Measurements from ENCODE around the gene FCN1. TPM values are rescaled to one million over a fixed set of nuclear protein-coding genes. Genes with fewer than 3 reads are reported as not detected.

Gene FCN1
- total RNA-seq, 4 donors from 2014 or later: 0.46 to 3.4 (median 1.6) TPM

- no peaks in the 10 kb centered on the region for H3K4me1 ChIP-seq
- H3K27ac ChIP-seq: no peak overlapping the region
- H3K9me3 ChIP-seq: no peaks in the 10 kb centered on the region
- H3K36me3 ChIP-seq: no peaks in the 10 kb centered on the region
- intact Hi-C loops (cut with DNase I; ENCODE audit: low total_unique reads): no loop called here
- in situ Hi-C loops (cut with MboI; ENCODE audit: low sequenced_read_pairs in 4 of 4): no loop called here
- peak in 1 of 2 donors; percentile 4 for DNase-seq
- peaks cover 0 to 23% (median 21%) of the 10 kb centered on the region in 3 donors for H3K27me3 ChIP-seq
- H3K4me3 ChIP-seq: no peak overlapping the region
- no peak for ATAC-seq
- no peak for TF ChIP-seq POLR2A (IDR thresholded peaks at IDR 0.05)
- TF ChIP-seq, protein P1, sequence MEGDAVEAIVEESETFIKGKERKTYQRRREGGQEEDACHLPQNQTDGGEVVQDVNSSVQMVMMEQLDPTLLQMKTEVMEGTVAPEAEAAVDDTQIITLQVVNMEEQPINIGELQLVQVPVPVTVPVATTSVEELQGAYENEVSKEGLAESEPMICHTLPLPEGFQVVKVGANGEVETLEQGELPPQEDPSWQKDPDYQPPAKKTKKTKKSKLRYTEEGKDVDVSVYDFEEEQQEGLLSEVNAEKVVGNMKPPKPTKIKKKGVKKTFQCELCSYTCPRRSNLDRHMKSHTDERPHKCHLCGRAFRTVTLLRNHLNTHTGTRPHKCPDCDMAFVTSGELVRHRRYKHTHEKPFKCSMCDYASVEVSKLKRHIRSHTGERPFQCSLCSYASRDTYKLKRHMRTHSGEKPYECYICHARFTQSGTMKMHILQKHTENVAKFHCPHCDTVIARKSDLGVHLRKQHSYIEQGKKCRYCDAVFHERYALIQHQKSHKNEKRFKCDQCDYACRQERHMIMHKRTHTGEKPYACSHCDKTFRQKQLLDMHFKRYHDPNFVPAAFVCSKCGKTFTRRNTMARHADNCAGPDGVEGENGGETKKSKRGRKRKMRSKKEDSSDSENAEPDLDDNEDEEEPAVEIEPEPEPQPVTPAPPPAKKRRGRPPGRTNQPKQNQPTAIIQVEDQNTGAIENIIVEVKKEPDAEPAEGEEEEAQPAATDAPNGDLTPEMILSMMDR (IDR thresholded peaks at IDR 0.05 in 4 of 5, conservative IDR thresholded peaks at IDR 0.05 in 1 of 5): no peak
Measured at GRCh38 chr9:134938346-134939079, 20.8 kb upstream of the FCN1 start.

DNA sequence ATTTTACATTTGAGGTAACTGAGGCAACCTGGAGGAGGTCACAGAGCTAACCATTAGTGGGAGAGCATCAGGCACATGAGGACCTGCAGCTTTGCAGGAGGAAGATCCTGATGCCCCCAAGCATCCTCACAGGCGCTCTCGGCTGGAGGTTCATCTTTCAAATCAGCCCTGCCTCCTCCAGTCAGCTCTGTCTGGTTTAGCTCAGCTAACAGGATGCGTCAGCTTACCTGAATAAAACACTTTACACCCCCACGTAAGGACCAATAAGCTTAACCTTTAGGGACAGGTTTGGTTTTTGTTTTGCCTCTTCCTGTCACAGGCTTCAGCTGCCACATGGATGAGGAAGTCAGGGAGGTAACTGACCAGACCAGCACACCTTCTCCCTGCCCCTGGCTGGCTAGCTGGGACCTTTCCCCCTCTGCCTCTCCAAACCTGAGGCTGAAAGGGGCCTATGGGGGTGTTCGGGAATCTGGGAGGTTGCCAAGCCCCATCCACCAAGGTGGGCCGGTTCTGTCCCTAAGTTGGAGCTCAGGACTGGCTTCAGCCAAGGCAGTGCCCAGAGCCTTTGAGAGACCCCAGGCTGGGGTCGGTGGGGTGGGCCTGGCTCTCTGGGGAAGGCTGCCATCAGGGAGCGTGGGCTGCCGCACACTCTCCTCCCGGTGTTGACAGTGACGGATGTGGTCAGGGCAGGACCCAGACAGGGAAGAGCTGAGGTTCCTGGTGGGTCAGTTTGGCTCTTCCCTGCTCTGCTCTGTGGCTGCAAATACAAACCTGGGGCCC is 20.0 kb upstream of the FCN1 start:
- Histone ChIP-seq H3K27me3 (peaks cover 0 to 27% (median 21%) of the 10 kb centered on the region in 3 donors), H3K4me3 (no peak overlapping the region), H3K36me3 (no peaks in the 10 kb centered on the region), H3K27ac (no peak overlapping the region), H3K4me1 (no peaks in the 10 kb centered on the region), H3K9me3 (no peaks in the 10 kb centered on the region)
- intact Hi-C loops (cut with DNase I; ENCODE audit: low total_unique reads): no loop called here
- in situ Hi-C loops (cut with MboI; ENCODE audit: low sequenced_read_pairs in 4 of 4): no loop called here
- DNase-seq (peak in 1 of 2 donors; percentile 3), ATAC-seq (no peak)
- no peak for TF ChIP-seq POLR2A (IDR thresholded peaks at IDR 0.05)
- TF ChIP-seq, protein P1 (IDR thresholded peaks at IDR 0.05 in 4 of 5, conservative IDR thresholded peaks at IDR 0.05 in 1 of 5): no peak

- no peak overlapping the region for H3K4me3 ChIP-seq
- H3K27me3 ChIP-seq: peaks cover 0 to 24% (median 20%) of the 10 kb centered on the region in 3 donors
- no peaks in the 10 kb centered on the region for H3K4me1 ChIP-seq
- TF ChIP-seq, protein P1 (IDR thresholded peaks at IDR 0.05 in 4 of 5, conservative IDR thresholded peaks at IDR 0.05 in 1 of 5): no peak
- TF ChIP-seq POLR2A (IDR thresholded peaks at IDR 0.05): no peak
- peak in 1 of 2 donors; percentile 6 for DNase-seq
- no peaks in the 10 kb centered on the region for H3K9me3 ChIP-seq
- in situ Hi-C loops (cut with MboI; ENCODE audit: low sequenced_read_pairs in 4 of 4) (no loop called here), intact Hi-C loops (cut with DNase I; ENCODE audit: low total_unique reads) (no loop called here)
- H3K36me3 ChIP-seq: no peaks in the 10 kb centered on the region
- no peak for ATAC-seq
- no peak overlapping the region for H3K27ac ChIP-seq
Measured at GRCh38 chr9:134937164-134937555, 19.4 kb upstream of the FCN1 start.

DNA sequence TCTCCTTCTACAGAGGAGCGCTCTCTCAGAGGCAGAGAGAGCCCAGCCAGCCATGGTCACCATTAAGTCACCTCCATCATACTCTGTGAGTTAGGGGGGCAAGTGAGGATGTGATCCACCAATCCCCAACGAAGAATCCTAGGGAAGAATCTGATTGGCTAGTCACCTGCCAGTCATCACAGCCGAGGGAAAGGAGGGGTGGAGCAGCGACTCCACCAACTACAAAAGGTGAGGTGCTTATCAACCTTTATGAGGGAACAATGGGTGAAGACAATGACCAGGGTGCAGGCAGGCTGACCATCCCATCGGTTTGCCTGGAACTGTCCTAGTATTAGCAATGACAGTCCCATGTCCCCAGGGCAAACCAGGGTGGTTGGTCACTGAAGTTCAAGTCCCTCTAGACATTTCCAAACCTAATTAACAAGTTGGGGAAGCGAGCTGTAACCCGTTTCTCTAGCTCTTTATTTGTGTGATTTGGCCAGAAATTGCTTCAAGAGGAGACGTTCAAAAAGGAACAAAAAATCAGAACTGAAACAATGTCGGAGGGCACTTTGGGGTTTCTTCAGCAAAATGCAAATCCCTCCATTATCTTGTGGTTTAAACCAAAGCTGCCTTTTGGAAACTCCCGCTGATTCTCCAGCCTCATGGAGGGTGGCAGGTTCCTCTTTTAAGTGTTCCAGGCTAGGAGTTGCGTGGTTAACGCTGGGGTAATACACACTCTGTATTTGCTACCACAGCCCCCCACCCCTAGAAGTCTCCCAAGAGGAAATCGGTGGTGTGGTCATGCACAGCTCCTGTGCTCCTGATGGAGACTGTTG is 18.8 kb upstream of the FCN1 start:
- intact Hi-C loops (cut with DNase I; ENCODE audit: low total_unique reads) (no loop called here), in situ Hi-C loops (cut with MboI; ENCODE audit: low sequenced_read_pairs in 4 of 4) (no loop called here)

More for the DNA sequence above, 18.8 kb upstream of the FCN1 start:
- H3K27me3 ChIP-seq: peaks cover 0 to 22% (median 20%) of the 10 kb centered on the region in 3 donors
- ATAC-seq (no peak), DNase-seq (peak in 1 of 2 donors; percentile 12)
- no peaks in the 10 kb centered on the region for H3K9me3 ChIP-seq
- no peak overlapping the region for H3K4me3 ChIP-seq
- no peak for TF ChIP-seq POLR2A (IDR thresholded peaks at IDR 0.05)
- TF ChIP-seq, protein P1 (IDR thresholded peaks at IDR 0.05 in 4 of 5, conservative IDR thresholded peaks at IDR 0.05 in 1 of 5): no peak
- H3K36me3 ChIP-seq: no peaks in the 10 kb centered on the region
- no peak overlapping the region for H3K27ac ChIP-seq
- no peaks in the 10 kb centered on the region for H3K4me1 ChIP-seq
